HG02884 (cell line): ENCODE results near the gene ITIH1.
"Not testable (repeated sequence)": the region's sequence is repeated elsewhere in the genome, so short reads cannot be mapped to it uniquely, and the experiment has no call there.

ENCODE experiments used
- ATAC-seq: cut with Tn5 transposase; IDR thresholded peaks from one replicate; pipeline ENCODE4 v1.9.1; 2021; ENCODE audit warnings: mild to moderate bottlenecking, moderate library complexity; ENCODE audit not compliant: unreplicated experiment

ITIH1 gene

GRCh38 chr3:52774066-52774713 lies 3.2 kb upstream of the ITIH1 start:
- no peak for ATAC-seq

DNA sequence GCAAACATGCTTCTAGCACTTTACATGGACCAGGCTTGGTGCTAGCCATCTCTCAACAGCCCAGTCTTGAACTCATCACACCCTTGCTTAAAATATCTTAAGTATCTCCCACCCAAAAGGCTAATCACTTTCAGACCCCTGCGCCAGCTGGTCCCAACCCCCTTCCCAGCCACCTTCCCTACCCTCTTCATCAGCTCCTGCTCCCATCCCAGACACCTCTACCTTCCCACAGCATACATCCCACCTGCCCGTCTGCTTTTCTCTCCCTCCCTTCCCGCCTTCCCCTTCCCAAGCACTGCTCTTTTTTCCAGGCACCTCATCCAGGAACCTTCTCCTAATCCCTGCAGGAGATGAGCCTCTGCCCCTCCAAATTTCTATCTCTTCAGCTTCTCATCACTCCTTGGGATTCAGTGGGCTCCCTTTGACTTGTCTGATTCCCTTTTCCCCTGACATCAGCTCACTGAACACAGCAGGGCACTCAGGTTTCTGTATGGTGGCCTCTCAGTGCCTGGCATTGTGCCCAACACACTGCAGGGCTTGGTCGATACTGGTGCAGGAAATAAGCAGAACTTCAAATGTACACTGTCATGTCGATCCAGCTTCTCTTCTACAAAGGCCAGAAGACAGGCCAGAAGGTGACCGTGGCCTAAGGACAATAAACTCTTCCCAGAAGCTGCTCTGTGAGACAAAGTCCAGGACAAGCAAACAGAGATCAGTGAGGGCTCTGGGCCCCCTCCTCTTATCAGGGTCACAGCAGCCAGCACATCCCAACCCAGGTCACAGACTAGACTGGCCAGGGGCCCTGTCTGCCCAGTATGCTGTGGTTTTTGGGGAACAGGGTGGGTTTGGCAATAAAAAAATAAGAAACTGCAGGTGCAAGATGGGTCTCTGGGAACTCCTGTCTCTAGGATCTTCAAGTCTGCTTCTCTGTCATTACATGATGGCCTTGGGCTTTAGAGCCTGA lies 2.2 kb upstream of the ITIH1 start:
- no peak for ATAC-seq

- ATAC-seq: no peak
Observed at GRCh38 chr3:52775877-52776276, 1.5 kb upstream of the ITIH1 start.

GRCh38 chr3:52776486-52776885 lies 913 bp upstream of the ITIH1 start:
- not testable (repeated sequence) for ATAC-seq

- ATAC-seq: no peak
Observed at GRCh38 chr3:52777959-52778805, 783 bp downstream of the ITIH1 start.

GRCh38 chr3:52779011-52779836 lies 1.8 kb downstream of the ITIH1 start:
- no peak for ATAC-seq

DNA sequence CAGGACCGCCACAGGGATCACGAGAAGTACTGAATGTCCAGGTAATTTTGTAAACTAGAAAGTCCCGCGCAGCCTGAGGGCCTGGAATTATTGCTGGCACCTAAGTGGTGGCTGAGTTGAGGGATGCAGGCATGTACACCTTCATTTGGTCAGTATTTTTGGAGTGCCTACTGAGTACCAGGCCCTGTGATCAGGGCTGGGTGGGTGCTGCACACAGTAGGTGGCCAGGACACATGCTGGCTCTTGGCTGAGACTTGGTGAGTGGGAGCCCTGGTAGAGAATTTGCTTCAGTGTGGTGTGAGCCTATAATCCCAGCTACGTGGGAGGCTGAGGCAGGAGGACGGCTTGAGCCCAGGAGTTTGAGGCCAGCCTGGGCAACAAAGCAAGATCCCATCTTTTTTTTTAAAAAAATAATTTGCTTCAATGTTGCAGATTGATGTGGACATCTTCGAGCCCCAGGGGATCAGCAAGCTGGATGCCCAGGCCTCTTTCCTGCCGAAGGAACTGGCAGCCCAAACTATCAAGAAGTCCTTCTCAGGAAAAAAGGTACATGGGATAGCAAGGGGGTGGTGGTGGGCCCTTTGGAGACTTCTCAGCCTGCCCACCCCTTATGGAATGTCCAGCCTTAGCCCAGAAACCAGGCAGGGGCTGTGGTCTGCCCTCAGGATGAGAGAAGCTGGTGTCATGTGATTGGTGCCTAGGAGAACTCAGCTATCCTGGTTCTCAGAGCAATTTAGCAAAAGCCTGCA lies 2.6 kb downstream of the ITIH1 start:
- ATAC-seq: no peak

DNA sequence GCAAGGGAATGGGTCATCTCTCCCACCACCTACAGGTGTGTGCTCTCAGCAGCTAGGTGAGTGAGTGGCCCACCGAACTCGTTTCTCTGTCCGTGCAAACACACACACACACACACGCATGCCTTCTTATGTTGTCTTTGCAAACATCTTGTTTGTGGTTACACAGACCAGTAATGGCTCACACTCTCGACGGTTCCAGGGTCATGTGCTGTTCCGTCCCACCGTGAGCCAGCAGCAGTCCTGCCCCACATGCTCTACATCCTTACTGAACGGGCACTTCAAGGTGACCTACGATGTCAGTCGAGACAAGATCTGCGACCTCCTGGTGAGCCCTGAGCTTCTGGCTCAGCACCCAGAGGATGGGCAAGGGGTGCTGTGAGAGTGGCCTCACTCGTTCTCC lies 4.3 kb downstream of the ITIH1 start:
- no peak for ATAC-seq

- no peak for ATAC-seq
Observed at GRCh38 chr3:52782412-52783210, 5.2 kb downstream of the ITIH1 start.

DNA sequence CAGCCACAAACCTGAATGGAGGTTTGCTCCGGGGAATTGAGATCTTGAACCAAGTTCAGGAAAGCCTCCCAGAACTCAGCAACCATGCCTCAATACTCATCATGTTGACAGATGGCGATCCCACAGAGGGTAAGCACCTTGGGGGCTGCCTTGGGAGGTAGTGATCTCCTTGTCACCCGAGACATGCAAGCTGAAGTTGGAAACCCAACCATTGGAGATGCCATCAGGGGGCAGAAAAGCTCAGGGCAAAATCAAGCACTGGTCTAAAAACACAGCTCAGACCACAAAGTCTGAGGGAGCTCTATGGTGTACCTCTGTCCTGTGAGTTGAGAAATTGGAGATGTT lies 5.8 kb downstream of the ITIH1 start:
- ATAC-seq: no peak

GRCh38 chr3:52784021-52784621 lies 6.7 kb downstream of the ITIH1 start:
- ATAC-seq: no peak

DNA sequence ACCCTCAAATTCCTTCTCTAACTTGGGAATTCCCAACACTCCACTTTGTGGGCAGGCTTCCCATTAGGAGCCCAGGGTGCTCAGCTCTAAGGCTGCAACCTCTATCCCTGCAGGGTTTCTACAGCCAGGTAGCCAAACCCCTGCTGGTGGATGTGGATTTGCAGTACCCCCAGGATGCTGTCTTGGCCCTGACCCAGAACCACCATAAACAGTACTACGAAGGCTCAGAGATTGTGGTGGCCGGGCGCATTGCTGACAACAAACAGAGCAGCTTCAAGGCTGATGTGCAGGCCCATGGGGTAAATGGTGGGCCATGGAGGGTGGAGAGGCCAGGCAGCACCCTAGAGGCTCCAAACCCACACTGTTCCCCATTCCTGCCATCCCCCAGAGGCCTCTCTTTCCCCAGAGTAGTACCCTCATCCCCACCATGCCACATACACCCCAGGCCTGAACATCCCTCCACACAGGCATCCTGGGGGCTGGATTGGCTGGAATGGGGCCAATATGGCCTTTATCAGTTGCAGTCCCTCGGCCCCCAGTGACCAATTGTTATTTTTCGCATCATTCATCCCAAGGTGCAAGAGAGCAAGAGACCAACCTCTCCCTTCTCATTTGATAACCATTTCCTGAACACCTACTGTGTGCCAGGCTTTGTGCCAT lies 7.7 kb downstream of the ITIH1 start:
- no peak for ATAC-seq

GRCh38 chr3:52786330-52787215 lies 9.2 kb downstream of the ITIH1 start:
- no peak for ATAC-seq

DNA sequence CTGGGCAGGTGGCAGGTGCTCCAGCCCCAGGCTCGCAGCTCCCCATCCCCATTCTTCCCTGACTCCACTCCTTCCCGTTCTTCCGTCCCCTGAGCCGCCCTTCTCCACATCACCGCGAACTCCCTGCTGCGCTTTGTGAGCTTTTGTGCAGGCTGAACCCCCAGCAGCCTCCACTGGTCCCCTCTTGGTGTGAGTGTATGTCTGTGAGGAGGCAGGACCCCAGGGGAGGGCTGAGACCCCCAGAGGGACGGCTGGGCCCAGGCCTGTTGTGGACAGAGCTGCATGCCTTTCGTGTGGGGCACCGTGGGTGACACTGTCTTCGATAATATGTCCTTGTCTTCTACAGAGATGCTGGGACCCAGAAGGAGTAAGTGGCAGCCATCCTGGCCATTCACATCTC lies 9.8 kb downstream of the ITIH1 start:
- ATAC-seq: no peak

GRCh38 chr3:52787672-52788625 lies 10.6 kb downstream of the ITIH1 start:
- no peak for ATAC-seq
